CD4-positive, alpha-beta memory T cell (primary cell): ENCODE measurements around the gene TMSB4X. TPM values are rescaled to one million over a fixed set of nuclear protein-coding genes. Genes with fewer than 3 reads are reported as not detected.

ENCODE experiments used
- CTCF ChIA-PET: fragments of 350-600 bp; sonication (Branson Sonifier 250); formaldehyde crosslinking; loops from one replicate; lab custom pipeline; 2021; ENCODE audit warnings: inconsistent platforms; ENCODE audit not compliant: partially characterized antibody; lab: Charles Lee
- POLR2A ChIA-PET: fragments of 350-600 bp; sonication (Branson Sonifier 250); formaldehyde crosslinking; loops from one replicate; lab custom pipeline; 2021; ENCODE audit not compliant: partially characterized antibody; lab: Charles Lee
- DNase-seq, 5 donors: peaks; one replicate each; pipeline versions ENCODE4 v3.0.0 to v3.0.0-alpha.2; 2020 to 2022; ENCODE audit warnings: mixed read lengths in 1 of 5
- H3K27ac ChIP-seq: one replicate; pipeline ENCODE4 v1.7.0; 2013; ENCODE audit warnings: low read depth, low read length
- H3K27me3 ChIP-seq: 2 replicates; pipeline ENCODE4 v1.7.0; 2013; ENCODE audit warnings: mild to moderate bottlenecking, low read length, moderate library complexity; ENCODE audit not compliant: insufficient read depth
- H3K36me3 ChIP-seq: 2 replicates; pipeline ENCODE4 v1.7.0; 2013; ENCODE audit warnings: mild to moderate bottlenecking, low read length, moderate library complexity; ENCODE audit not compliant: insufficient read depth
- H3K4me1 ChIP-seq: 2 replicates; pipeline ENCODE4 v1.7.0; 2013; ENCODE audit warnings: mild to moderate bottlenecking, low read length, moderate library complexity; ENCODE audit not compliant: insufficient read depth
- H3K4me3 ChIP-seq, 2 donors: one replicate each; pipeline ENCODE4 v1.7.0; 2013; ENCODE audit warnings: low read length in 2 of 2, mild to moderate bottlenecking in 1 of 2
- H3K9me3 ChIP-seq, 2 donors: one replicate each; pipeline ENCODE4 v1.7.0; 2013; ENCODE audit warnings: low read length in 2 of 2, control low read depth in 1 of 2; ENCODE audit not compliant: control insufficient read depth in 1 of 2
- H3K27ac Mint-ChIP-seq, 7 donors: one replicate each; pipeline ENCODE4 v1.8.0; 2020 to 2021; ENCODE audit warnings: mixed read lengths in 7 of 7, mild to moderate bottlenecking in 6 of 7, inconsistent platforms in 3 of 7, moderate library complexity in 3 of 7
- H3K27me3 Mint-ChIP-seq, 2 donors: one replicate each; pipeline ENCODE4 v1.8.0; 2020 to 2021; ENCODE audit warnings: mixed read lengths in 2 of 2
- H3K36me3 Mint-ChIP-seq, 2 donors: one replicate each; pipeline ENCODE4 v1.8.0; 2020 to 2021; ENCODE audit warnings: mixed read lengths in 2 of 2, inconsistent platforms in 1 of 2, mild to moderate bottlenecking in 1 of 2
- H3K4me1 Mint-ChIP-seq, 4 donors: one replicate each; pipeline ENCODE4 v1.8.0; 2020 to 2021; ENCODE audit warnings: mixed read lengths in 4 of 4, mild to moderate bottlenecking in 1 of 4
- H3K4me3 Mint-ChIP-seq, 8 donors: one replicate each; pipeline ENCODE4 v1.8.0; 2020 to 2021; ENCODE audit warnings: mixed read lengths in 8 of 8, mild to moderate bottlenecking in 7 of 8, moderate library complexity in 6 of 8, inconsistent platforms in 3 of 8
- H3K9me3 Mint-ChIP-seq, 8 donors: one replicate each; pipeline ENCODE4 v1.8.0; 2020 to 2021; ENCODE audit warnings: mixed read lengths in 8 of 8, mild to moderate bottlenecking in 5 of 8, inconsistent platforms in 3 of 8, moderate library complexity in 1 of 8
- intact Hi-C: fragments of 100-400 bp; cut with micrococcal nuclease; formaldehyde crosslinking; loops from one replicate; pipeline ENCODE4 v1.15.1; 2023
- polyA plus RNA-seq, 2 donors: library from polyadenylated mRNA; unstranded; fragments of 300-500 nt; fragmentation: Illumina TruSeq; gene quantifications; one replicate each; pipeline ENCODE4 v1.2.3, GENCODE V29; 2021
- total RNA-seq, 2 experiments: library from RNA; stranded (reverse); gene quantifications; one replicate each; pipeline ENCODE4 v1.2.3, GENCODE V29; 2021

The TMSB4X gene
- total and polyA plus RNA-seq, 4 experiments from 2014 or later = 4,851 to 36,115 (median 16,529) TPM

DNA sequence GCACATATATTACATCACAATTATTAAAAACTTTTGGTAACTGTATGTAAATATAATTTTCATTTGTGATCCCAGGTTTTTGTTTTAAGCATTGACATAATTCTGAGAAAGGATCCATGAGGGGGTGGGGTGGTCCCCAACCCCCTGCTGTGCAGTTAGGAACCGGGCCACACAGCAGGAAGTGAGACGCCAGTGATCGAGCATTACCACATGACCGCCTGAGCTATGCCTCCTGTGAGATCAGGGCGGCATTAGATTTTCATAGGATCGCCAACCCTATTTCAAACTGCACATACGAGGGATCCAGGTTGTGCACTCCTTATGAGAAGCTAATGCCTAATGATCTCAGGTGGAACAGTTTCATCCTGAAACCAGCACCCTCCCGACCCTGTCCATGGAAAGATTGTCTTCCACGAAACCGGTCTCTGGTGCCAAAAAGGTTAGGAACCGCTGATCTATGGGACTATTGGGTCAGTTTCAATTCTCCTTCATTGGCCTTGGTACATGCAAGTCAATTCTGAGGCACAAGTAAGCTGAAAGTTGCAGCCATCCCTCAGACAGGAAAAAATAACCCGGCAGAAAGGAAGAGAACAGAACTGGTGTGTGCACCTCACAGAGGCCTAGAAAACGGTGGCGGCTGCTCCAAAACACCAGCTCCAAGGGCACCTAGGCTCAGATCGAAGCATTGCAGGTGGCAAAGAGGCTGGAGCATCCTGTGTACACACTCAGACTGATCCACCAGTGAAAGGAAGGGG lies 7.0 kb upstream of the TMSB4X start:
- Histone ChIP-seq H3K4me3 (peak overlapping the region; percentile 11 to 42), H3K4me1 (peaks cover 57% of the 10 kb centered on the region), H3K36me3 (no peaks in the 10 kb centered on the region), H3K27me3 (no peaks in the 10 kb centered on the region), H3K9me3 (no peaks in the 10 kb centered on the region), H3K27ac (peak overlapping the region; percentile 72)
- Mint-ChIP-seq H3K9me3 (peaks cover 0 to 2% (median 0%) of the 10 kb centered on the region in 8 donors), H3K4me1 (peaks cover 26 to 65% (median 43%) of the 10 kb centered on the region in 4 donors), H3K27me3 (no peaks in the 10 kb centered on the region), H3K4me3 (peak overlapping the region; percentile 62 to 87 (median 76)), H3K27ac (peak overlapping the region; percentile 94 to 100 (median 96)), H3K36me3 (peaks cover 0 to 5% of the 10 kb centered on the region in 2 donors)
- DNase-seq = peak in 1 of 5 donors; percentile 24
- intact Hi-C loops = loop anchor here (1.0 kb wide), 1 partner anchor 11 kb away; no protein-coding TSS in a partner anchor
- ChIA-PET POLR2A (interaction anchor here (1.1 to 26.3 kb wide), 7 partner anchors 14 to 520 kb away, joined by 3 to 1769 read pairs (median 228); partner anchors contain the start of gene TMSB4X), CTCF (interaction anchor here (1.1 to 16.4 kb wide), 8 partner anchors 10 to 124 kb away, joined by 3 to 172 read pairs (median 44); no protein-coding TSS in a partner anchor)

DNA sequence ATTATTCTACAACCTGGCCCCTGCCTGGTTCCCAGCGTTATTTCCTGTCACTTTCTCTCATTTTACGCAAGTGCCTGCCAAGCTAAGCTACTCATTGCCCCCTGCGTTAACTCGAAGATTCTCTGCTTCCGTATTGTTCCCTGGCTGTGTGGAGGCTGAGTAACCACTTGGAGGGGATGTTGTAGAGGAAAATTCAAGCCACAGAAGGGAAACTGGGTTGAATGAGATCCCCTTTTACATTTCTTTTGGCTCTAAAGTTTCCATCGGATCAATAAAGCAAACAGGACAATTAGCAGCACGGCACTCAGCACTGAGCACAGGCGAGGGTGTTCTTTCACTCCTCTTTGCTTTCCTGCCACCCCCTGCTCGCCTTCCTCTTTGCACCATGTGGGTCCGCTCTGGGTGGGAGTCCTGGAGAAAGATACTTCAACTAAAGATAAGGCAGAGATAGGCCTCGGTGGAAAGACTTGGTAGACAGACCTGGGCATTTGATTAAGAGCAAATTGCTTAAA lies 4.2 kb upstream of the TMSB4X start:
- CTCF ChIA-PET = interaction anchor here (0.9 to 16.4 kb wide), 9 partner anchors 14 to 519 kb away, joined by 3 to 172 read pairs (median 10); no protein-coding TSS in a partner anchor
- Mint-ChIP-seq H3K27me3 (no peaks in the 10 kb centered on the region), H3K4me1 (peaks cover 23 to 65% (median 38%) of the 10 kb centered on the region in 4 donors)

DNA sequence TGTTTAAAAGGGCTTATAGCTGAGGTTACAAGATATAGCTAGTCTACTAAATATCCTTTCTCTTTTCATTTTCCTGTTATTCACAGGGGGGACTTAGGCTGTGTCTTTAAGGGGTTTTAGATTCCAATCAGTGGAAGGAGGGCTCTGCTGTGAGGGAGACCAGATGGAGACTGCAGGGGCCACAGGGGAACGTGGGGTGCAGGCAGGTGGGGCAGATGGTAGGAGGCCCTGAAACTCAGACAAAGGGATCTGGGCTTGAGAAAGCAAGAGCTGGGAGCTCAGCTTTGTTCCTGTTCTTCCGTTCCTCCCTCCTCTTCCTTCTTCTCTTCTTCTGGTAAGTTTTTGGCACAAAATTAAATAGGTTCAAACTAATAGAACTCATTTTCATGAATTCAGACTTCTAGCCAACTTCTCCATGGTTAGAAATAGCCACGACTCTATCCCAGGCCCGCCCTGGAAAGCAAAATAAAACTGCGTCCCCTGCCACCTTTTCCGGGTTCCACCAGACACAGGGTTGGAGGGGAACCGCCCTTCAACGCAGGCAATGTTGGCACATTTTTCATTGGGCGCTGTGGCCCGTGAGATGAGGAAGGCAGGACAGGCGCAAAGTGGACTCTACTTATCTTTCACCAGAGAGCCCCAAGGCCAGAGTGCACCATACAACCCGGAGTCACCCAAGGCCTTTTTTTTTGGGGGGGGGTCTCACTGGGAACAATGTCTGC lies 3.5 kb upstream of the TMSB4X start:
- peak overlapping the region; percentile 83 for H3K27ac ChIP-seq
- no peaks in the 10 kb centered on the region for H3K9me3 ChIP-seq
- POLR2A ChIA-PET = interaction anchor here (1.5 to 26.3 kb wide), 9 partner anchors 11 to 678 kb away, joined by 4 to 1769 read pairs (median 228); partner anchors contain the start of gene TMSB4X
- DNase-seq = peak in 2 of 5 donors; percentile 22 to 42
- CTCF ChIA-PET = interaction anchor here (0.6 to 16.4 kb wide), 9 partner anchors 8 to 518 kb away, joined by 3 to 172 read pairs (median 10); no protein-coding TSS in a partner anchor
- peaks cover 9% of the 10 kb centered on the region for H3K36me3 ChIP-seq
- Mint-ChIP-seq H3K4me3 (peak overlapping the region; percentile 80 to 99 (median 92)), H3K9me3 (peaks cover 0 to 17% (median 2%) of the 10 kb centered on the region in 8 donors), H3K36me3 (peaks cover 18 to 39% of the 10 kb centered on the region in 2 donors), H3K4me1 (peaks cover 21 to 60% (median 37%) of the 10 kb centered on the region in 4 donors), H3K27me3 (no peaks in the 10 kb centered on the region), H3K27ac (peak overlapping the region; percentile 95 to 100 (median 98))
- peaks cover 43% of the 10 kb centered on the region for H3K4me1 ChIP-seq
- peak overlapping the region; percentile 51 to 69 for H3K4me3 ChIP-seq
- intact Hi-C loops = loop anchor here (1.0 kb wide), 1 partner anchor 121 kb away; no protein-coding TSS in a partner anchor
- no peaks in the 10 kb centered on the region for H3K27me3 ChIP-seq

More for the DNA sequence above, 4.2 kb upstream of the TMSB4X start:
- Mint-ChIP-seq H3K9me3 (peaks cover 0 to 15% (median under 1%) of the 10 kb centered on the region in 8 donors), H3K36me3 (peaks cover 11 to 34% of the 10 kb centered on the region in 2 donors), H3K4me3 (peak overlapping the region; percentile 80 to 99 (median 92)), H3K27ac (peak overlapping the region; percentile 95 to 100 (median 98))
- POLR2A ChIA-PET = interaction anchor here (1.0 to 26.3 kb wide), 9 partner anchors 12 to 521 kb away, joined by 3 to 1769 read pairs (median 228); partner anchors contain the start of gene TMSB4X
- intact Hi-C loops = loop anchor here (1.0 kb wide), 1 partner anchor 122 kb away; no protein-coding TSS in a partner anchor
- Histone ChIP-seq H3K36me3 (peaks cover 3% of the 10 kb centered on the region), H3K4me3 (peak overlapping the region; percentile 51 to 69), H3K9me3 (no peaks in the 10 kb centered on the region), H3K27me3 (no peaks in the 10 kb centered on the region), H3K27ac (peak overlapping the region; percentile 83), H3K4me1 (peaks cover 49% of the 10 kb centered on the region)
- DNase-seq = peak; percentile 72 to 83 (median 78)

DNA sequence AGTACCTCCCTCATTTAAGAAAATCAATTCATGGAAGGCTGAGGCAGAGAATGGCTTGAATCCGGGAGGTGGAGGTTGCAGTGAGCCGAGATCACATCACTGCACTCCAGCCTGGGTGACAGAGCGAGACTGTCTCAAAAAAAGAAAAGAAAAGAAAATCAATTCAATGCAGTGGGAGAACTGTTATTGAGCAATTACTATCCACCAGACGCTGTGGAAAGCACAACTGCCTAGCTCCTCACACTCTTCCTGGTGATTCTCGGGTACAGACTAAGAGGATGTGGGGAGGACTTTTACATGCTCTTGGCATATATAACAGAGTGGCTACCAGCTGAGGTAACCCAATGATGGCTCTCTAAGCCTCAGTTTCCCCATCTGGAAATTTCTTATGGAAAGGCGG lies 2.7 kb upstream of the TMSB4X start:
- H3K4me1 ChIP-seq = peaks cover 37% of the 10 kb centered on the region
- H3K27me3 ChIP-seq = no peaks in the 10 kb centered on the region
- Mint-ChIP-seq H3K4me3 (peak overlapping the region; percentile 80 to 99 (median 92)), H3K9me3 (peaks cover 0 to 21% (median 2%) of the 10 kb centered on the region in 8 donors), H3K27me3 (no peaks in the 10 kb centered on the region), H3K36me3 (peaks cover 26 to 46% of the 10 kb centered on the region in 2 donors), H3K27ac (peak overlapping the region; percentile 95 to 100 (median 98)), H3K4me1 (peaks cover 19 to 55% (median 36%) of the 10 kb centered on the region in 4 donors)
- POLR2A ChIA-PET = interaction anchor here (1.5 to 26.3 kb wide), 9 partner anchors 10 to 677 kb away, joined by 4 to 1769 read pairs (median 228); partner anchors contain the start of gene TMSB4X
- intact Hi-C loops = no loop called here
- DNase-seq = peak in 1 of 5 donors; percentile 40
- peak overlapping the region; percentile 83 for H3K27ac ChIP-seq
- H3K36me3 ChIP-seq = peaks cover 9% of the 10 kb centered on the region
- peak overlapping the region; percentile 51 to 69 for H3K4me3 ChIP-seq
- CTCF ChIA-PET = interaction anchor here (1.1 to 16.4 kb wide), 6 partner anchors 16 to 516 kb away, joined by 3 to 172 read pairs (median 84); no protein-coding TSS in a partner anchor
- H3K9me3 ChIP-seq = no peaks in the 10 kb centered on the region

DNA sequence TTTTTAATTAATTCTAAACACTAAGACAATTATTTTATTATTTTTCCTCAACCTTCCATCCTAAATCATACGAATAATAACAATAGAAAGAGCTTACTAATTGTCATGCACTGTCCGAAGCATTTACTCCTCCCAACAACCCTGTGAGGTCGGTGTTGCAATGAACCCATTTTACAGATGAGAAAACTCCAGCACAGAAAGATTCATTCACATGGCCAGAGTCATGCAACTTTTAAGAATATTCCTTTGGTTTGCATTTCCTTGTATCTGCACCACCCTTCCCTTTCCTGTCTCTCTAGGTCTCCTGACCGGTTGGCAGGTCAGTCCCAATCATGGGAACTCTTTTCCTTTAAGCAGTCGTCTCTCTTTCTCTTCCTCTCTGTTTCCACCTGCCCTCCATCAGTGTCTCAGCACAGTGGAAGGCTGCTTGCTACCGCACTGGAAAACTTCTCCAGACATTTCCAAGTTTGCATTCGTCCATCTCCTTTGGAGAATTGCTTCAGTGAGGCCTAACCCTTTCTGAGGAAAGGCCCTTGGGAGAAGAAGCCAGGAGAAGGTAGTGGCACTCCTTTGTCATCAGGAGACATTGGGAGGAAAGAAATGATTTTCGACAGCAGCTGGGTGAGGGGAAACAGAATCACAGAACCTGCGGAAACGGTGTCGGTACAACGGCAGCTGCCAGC lies 1.9 kb upstream of the TMSB4X start:
- Histone ChIP-seq H3K4me1 (peaks cover 30% of the 10 kb centered on the region), H3K4me3 (peak overlapping the region; percentile 84 to 85), H3K27ac (peak overlapping the region; percentile 84), H3K9me3 (no peaks in the 10 kb centered on the region), H3K36me3 (peaks cover 9% of the 10 kb centered on the region), H3K27me3 (no peaks in the 10 kb centered on the region)
- Mint-ChIP-seq H3K4me3 (peak overlapping the region; percentile 92 to 99 (median 98)), H3K9me3 (peaks cover 0 to 21% (median 2%) of the 10 kb centered on the region in 8 donors), H3K36me3 (peaks cover 34 to 54% of the 10 kb centered on the region in 2 donors), H3K4me1 (peaks cover 15 to 54% (median 33%) of the 10 kb centered on the region in 4 donors), H3K27me3 (no peaks in the 10 kb centered on the region), H3K27ac (peak overlapping the region; percentile 89 to 99 (median 97))
- ChIA-PET POLR2A (interaction anchor here (1.0 to 26.3 kb wide), 11 partner anchors 9 to 762 kb away, joined by 3 to 1769 read pairs (median 220); partner anchors contain the start of genes OFD1, TMSB4X and TRAPPC2), CTCF (interaction anchor here (1.0 to 16.4 kb wide), 8 partner anchors 17 to 515 kb away, joined by 3 to 172 read pairs (median 44); no protein-coding TSS in a partner anchor)
- intact Hi-C loops = loop anchor here (1.0 kb wide), 1 partner anchor 22 kb away; no protein-coding TSS in a partner anchor
- no peak for DNase-seq
